ENCODE data around the gene PLD6.
"Not testable (repeated sequence)": the region's sequence is repeated elsewhere in the genome, so short reads cannot be mapped to it uniquely, and the experiment has no call there.

Gene PLD6, protein sequence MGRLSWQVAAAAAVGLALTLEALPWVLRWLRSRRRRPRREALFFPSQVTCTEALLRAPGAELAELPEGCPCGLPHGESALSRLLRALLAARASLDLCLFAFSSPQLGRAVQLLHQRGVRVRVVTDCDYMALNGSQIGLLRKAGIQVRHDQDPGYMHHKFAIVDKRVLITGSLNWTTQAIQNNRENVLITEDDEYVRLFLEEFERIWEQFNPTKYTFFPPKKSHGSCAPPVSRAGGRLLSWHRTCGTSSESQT

DNA sequence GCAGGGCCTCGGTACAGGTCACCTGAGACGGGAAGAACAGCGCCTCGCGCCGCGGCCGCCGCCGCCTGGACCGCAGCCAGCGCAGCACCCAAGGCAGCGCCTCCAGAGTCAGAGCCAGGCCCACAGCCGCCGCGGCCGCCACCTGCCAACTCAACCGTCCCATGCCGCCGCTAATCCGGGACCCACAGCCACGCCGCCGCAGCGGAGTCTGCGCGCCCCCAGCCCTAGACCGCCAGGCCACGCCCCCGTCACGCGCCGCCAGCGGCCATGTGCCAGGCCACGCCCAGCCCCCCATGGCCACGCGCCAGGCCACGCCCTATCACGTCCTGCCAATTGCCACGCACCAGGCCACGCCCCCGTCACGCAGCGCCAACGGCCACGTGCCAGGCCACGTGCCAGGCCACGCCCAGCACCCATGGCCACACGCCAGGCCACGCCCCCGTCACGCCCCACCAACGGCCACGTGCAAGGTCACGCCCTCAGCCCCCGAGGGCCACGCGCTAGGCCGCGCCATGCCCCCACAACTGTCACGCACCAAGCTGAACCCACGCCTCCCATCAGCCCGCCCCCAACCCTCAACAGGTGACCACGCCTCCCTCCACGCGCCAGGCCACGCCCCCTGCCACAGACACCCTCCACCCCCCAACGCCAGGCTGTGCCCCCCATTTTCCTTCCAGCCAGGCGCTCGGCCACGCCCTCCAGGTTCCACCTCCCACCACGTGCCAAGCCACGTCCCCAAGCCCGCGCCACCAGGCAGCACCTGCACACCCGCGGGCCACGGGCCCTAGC is at the start of gene PLD6:
Gene PLD6, minus strand, starts transcription at position 210 of the 789 bp plus-strand sequence. Its CDS starts 47 bp downstream, at position 163.
- peak; percentile 62 for DNase-seq

DNA sequence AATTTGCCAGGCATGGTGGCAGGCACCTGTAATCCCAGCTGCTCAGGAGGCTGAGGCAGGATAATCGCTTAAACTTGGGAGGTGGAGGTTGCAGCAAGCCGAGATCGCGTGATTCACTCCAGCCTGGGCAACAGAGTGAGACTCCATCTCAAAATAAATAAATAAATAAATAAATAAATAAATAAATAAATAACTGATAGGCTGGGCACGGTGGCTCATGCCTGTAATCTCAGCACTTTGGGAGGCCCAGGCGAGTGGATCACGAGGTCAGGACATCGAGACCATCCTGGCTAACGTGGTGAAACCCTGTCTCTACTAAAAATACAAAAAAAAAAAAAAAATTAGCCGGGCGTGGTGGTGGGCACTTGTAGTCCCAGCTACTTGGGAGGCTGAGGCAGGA is 49.6 kb upstream of the PLD6 start:
- not testable (repeated sequence) for DNase-seq

GRCh38 chr17:17254036-17254435 is 47.9 kb upstream of the PLD6 start:
- DNase-seq: no peak

GRCh38 chr17:17253406-17253805 is 47.3 kb upstream of the PLD6 start:
- no peak for DNase-seq

GRCh38 chr17:17252149-17252661 is 46.1 kb upstream of the PLD6 start:
- no peak for DNase-seq

DNA sequence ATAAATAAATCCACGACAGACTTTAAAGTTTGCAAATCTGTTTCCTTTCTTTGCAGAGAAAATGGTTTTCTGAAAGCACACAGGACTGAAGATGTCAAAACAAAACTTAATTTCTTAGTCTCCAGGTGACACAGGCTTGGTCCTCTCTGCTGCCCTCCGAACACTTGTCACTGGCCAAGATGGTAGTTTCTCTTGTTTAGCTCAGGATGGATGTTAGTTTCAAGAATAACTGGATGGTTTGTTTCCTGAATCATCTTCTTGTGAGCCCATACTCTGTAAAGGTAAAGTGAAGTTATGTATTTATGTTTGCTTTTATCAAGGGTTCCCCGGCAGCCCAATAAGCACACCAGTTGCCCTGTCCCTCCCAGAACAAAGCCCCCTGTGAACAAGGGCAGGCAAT is 40.7 kb upstream of the PLD6 start:
- DNase-seq: no peak

GRCh38 chr17:17243163-17243562 is 37.0 kb upstream of the PLD6 start:
- no peak for DNase-seq

GRCh38 chr17:17242246-17242645 is 36.1 kb upstream of the PLD6 start:
- DNase-seq: no peak

DNA sequence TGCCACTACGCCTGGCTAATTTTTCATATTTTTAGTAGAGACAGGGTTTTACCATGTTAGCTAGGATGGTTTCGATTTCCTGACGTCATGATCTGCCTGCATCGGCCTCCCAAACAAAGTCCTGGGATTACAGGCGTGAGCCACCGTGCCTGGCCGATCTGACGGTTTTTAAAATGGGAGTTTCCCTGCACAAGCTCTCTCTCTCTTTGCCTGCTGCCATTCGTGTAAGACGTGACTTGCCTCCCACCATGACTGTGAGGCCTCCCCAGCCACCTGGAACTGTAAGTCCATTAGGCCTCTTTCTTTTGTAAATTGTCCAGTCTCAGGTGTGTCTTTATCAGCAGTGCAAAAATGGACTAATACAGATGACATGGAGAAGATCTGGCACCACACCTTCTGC is 35.5 kb upstream of the PLD6 start:
- no peak for DNase-seq

DNA sequence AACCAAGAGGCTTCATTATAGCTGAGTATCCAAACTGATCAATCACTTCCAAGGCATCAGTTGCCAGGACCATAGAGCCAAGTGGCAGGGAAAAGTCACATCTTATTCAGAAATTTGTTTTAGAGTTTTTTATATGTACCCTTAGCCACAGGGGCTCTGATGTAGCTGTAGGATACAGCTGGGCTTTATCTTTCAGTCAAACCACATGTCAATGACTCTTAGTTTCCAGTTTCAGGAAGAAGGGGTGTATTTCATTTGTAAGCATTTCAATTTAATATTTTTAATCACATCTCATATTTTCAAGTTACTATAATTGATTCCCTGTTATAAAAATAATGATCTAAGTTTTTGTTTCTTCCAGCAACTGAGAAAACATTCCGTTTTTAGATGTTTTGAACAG is 33.7 kb upstream of the PLD6 start:
- no peak for DNase-seq

DNA sequence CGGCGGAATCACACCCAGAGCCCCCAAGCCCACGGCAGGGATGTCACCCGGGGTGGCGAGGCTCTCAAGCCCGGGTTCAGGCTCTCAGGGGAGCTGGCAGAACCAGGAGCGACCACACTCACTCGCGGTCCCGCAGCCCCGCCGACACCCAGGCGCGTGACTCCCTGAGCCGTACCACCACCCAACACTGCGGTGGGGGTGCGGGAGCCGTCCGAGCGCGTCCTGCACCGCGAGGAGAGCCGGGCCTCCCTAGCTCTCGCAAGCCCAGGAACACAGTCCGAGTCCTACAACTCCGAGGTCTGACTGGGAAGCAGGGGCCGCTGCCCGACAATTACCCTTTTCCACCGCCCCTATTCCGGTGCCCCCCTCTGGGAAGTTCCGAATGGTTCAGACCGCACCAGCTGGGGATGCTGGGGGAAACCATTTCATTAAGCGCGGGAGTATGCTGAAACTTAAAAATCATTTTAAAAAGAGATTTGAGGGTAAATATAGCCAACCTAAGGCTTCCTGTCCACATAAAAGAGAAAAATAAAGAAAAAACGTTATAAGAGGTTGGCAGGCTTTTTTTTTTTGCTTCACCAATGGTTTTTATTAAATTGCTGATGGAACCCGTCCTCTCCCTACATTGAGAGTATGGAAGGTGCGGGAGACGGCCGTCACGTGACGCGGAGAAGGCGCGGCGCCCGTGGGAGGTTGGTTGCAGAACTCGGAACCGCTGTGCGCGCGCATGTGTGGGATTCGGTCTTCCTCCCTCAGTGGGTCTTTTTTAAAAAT is 31.1 kb upstream of the PLD6 start, which contains the start of gene FLCN:
Gene FLCN, minus strand, starts transcription at position 143 of the 774 bp plus-strand sequence. CDS start 9,031 bp downstream, outside the sequence.
- peak; percentile 55 for DNase-seq

DNA sequence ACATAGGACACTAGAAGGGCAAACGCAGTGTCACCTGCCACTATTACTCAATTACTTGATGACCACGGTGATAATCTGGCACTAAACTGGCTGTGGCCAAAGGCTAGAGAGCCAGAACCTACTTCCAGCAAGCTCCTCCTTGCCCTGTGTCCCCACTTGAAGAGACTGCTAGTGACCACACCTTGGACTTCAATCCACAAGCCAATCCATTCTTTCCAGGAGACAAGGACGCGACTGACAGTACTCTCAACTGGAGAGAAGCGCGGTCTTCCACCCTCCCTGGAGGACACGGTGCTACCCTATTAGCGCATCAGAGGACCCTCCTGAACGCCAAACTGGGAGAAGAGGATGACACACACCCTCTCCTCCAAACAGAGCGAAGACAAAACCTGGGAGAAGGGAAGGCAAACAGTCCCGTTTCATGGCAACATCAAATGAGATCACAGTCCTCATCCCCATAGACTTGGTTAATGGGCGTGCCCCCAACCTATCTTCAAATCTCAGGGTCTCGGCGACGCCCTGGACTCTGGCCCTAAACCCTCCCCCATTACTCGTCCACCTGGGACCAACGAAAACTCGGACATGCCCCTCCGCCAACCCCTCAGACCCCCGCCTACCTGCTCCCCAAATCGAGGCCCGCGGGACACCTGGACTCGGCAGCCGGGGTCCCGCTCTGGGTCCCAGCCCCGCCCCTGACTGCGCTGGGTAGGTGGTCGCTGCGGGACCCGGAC is 30.3 kb upstream of the PLD6 start:
- no peak for DNase-seq

DNA sequence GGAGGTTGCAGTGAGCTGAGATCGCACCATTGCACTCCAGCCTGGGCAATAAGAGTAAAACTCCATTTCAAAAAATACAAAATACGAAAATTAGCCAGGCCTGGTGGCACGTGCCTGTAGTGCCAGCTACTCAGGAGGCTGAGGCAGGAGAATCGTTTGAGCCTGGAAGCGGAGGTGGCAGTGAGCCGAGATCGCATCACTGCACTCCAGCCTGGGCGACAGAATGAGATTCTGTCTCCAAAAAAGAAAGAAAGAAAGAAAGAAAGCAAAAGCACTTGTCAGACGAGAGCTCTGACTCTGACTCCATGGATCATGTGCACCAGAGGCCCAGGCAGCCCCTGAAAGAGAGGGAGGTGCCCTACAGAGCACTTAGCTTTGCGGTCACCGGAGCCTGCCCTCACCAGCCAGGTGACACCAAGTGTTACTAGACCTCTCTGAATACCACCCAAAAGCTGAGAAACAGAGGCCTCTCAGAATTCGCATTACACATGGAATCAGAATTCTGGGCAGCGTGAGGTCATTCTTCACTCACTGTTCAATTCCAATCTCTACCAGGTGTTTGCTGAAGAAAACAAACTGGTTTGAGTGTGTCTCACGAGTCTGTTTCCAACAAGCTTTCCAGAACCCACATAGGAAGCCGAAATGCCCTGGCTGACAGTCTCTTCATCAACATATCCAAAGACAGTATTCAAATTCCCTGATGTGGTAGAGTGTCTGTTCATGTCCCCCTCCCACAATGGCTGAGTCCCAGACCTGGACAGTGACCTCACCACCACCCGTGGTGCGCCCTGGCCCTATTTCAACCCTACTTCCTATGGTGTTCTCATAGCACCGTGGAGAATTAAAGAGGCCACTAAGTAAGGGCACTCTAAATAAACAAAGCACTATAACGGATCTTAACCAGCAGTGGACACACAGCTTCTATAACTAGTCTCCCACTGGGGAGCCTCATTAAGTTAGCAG is 29.4 kb upstream of the PLD6 start:
- no peak for DNase-seq

GRCh38 chr17:17232303-17232621 is 26.1 kb upstream of the PLD6 start:
- DNase-seq: no peak

DNA sequence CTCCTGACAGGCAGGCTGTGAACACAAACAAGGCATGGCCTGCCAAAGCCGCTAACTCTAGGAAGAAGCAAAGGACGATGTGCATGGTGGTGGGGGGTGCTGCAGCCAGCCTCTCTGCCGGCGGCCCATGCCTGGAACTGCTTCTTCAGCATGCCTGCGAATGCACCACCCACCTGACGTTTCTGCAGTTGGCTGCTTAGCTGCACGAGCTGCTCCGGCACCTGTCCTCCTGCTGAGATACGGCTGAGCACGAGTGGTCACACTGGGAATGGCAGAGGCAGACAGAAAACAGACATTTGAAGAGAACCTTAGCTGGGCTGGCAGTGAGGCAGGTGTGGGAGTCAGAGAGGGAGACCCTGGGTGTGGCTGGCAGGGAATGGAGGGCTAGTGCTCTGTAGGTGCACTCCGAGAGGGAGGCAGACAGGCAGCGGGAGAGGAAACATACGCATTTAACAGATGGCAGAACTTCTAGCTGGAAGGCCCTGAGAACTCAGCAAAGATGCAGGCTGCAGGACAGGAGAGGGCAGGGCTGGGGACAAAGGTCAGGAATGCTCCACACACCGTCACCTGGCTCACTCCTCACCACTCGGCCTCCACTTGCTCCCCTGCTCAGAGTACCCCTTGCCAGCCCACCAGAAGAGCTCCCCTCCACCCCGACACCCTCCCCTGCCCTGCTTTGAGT is 25.6 kb upstream of the PLD6 start:
- DNase-seq: no peak

GRCh38 chr17:17229416-17230384 is 23.6 kb upstream of the PLD6 start:
- DNase-seq: no peak

GRCh38 chr17:17228521-17229279 is 22.6 kb upstream of the PLD6 start:
- no peak for DNase-seq

GRCh38 chr17:17227608-17228520 is 21.7 kb upstream of the PLD6 start:
- no peak for DNase-seq

Measured in NCI-H526 treated with DMSO at 0.1 percent for 48 hours (cell line).